HEK293T (cell line): ENCODE data around the gene MCM5.

ENCODE experiments used
- CTCF ChIA-PET: fragments of 350-600 bp; formaldehyde crosslinking; extraction: SDS; loops from one replicate; lab custom pipeline; 2021; ENCODE audit warnings: antibody characterized with exemption, inconsistent platforms; lab: Yijun Ruan, JAX
- POLR2A ChIA-PET: fragments of 350-600 bp; formaldehyde crosslinking; extraction: SDS; loops from one replicate; lab custom pipeline; 2020; ENCODE audit warnings: antibody characterized with exemption, inconsistent platforms; lab: Yijun Ruan, JAX
- DNase-seq: peaks from one replicate; pipeline ENCODE4 v3.0.0; 2012; ENCODE audit warnings: mixed read lengths; ENCODE audit errors: extremely low spot score
- ARNT ChIP-seq: fragments of 450-650 bp; IDR thresholded peaks from 2 replicates; pipeline ENCODE4 v1.6.1; 2017; ENCODE audit warnings: mild to moderate bottlenecking
- BHLHE40 ChIP-seq: fragments of 450-650 bp; IDR thresholded peaks from 2 replicates; pipeline ENCODE4 v1.6.1; 2016; ENCODE audit warnings: mild to moderate bottlenecking, moderate library complexity, borderline replicate concordance
- CTBP1 ChIP-seq: fragments of 450-650 bp; IDR thresholded peaks from 2 replicates; pipeline ENCODE4 v1.6.1; 2016; ENCODE audit warnings: borderline replicate concordance
- ELF4 ChIP-seq: fragments of 450-650 bp; IDR thresholded peaks from 2 replicates; pipeline ENCODE4 v1.6.1; 2017; ENCODE audit warnings: antibody characterized with exemption
- FOXA1 ChIP-seq: fragments of 450-650 bp; IDR thresholded peaks from 2 replicates; pipeline ENCODE4 v1.6.1; 2016; ENCODE audit warnings: mild to moderate bottlenecking
- FOXK2 ChIP-seq: fragments of 450-650 bp; IDR thresholded peaks from 2 replicates; pipeline ENCODE4 v1.6.1; 2016; ENCODE audit warnings: mild to moderate bottlenecking
- FOXM1 ChIP-seq: fragments of 450-650 bp; IDR thresholded peaks from 2 replicates; pipeline ENCODE4 v1.6.1; 2017; ENCODE audit warnings: mild to moderate bottlenecking, borderline replicate concordance
- HDGF ChIP-seq: fragments of 450-650 bp; IDR thresholded peaks from 2 replicates; pipeline ENCODE4 v1.6.1; 2017; ENCODE audit warnings: antibody characterized with exemption, borderline replicate concordance
- L3MBTL2 ChIP-seq: fragments of 450-650 bp; conservative IDR thresholded peaks from 2 replicates; pipeline ENCODE4 v1.6.1; 2016; ENCODE audit warnings: mild to moderate bottlenecking
- LEF1 ChIP-seq: fragments of 450-650 bp; IDR thresholded peaks from 2 replicates; pipeline ENCODE4 v1.6.1; 2017; ENCODE audit warnings: mild to moderate bottlenecking, borderline replicate concordance
- NFRKB ChIP-seq: fragments of 450-650 bp; IDR thresholded peaks from 2 replicates; pipeline ENCODE4 v1.6.1; 2016; ENCODE audit warnings: mild to moderate bottlenecking, moderate library complexity
- SP1 ChIP-seq: fragments of 450-650 bp; IDR thresholded peaks from 2 replicates; pipeline ENCODE4 v1.6.1; 2017
- SUZ12 ChIP-seq: fragments of 450-650 bp; IDR thresholded peaks from 2 replicates; pipeline ENCODE4 v1.6.1; 2016; ENCODE audit warnings: mild to moderate bottlenecking
- TARDBP ChIP-seq: fragments of 450-650 bp; IDR thresholded peaks from 2 replicates; pipeline ENCODE4 v1.6.1; 2016
- ZNF384 ChIP-seq: fragments of 450-650 bp; IDR thresholded peaks from 2 replicates; pipeline ENCODE4 v1.6.1; 2016
- TF ChIP-seq, protein P1 (sequence below): fragments of 450-650 bp; IDR thresholded peaks from 2 replicates; pipeline ENCODE4 v1.6.1; 2016

Gene MCM5

DNA sequence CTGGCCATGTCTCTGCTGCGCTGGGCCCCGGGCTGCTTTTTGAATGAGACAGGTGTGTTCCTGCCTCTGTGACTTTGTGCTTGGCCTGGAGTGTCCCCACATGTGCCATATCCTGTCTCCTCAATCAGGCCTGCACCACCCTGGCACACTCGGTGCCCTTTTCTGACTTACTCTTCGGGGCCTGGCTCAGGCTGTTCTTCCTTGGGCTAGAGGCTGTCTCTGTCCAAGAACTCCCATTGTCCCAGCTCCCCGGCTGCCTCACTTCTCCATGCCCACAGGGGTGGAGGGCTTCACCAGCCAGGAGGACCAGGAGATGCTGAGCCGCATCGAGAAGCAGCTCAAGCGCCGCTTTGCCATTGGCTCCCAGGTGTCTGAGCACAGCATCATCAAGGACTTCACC, 23.0 kb downstream of the MCM5 start:
- POLR2A ChIA-PET = no interaction called here
- TF ChIP-seq HDGF = no peak
- TF ChIP-seq LEF1 = no peak
- no peak for TF ChIP-seq ARNT
- no peak for TF ChIP-seq BHLHE40
- no peak for TF ChIP-seq NFRKB
- no peak for TF ChIP-seq SUZ12
- no peak for TF ChIP-seq FOXK2
- TF ChIP-seq FOXM1 = no peak
- TF ChIP-seq, protein P1, sequence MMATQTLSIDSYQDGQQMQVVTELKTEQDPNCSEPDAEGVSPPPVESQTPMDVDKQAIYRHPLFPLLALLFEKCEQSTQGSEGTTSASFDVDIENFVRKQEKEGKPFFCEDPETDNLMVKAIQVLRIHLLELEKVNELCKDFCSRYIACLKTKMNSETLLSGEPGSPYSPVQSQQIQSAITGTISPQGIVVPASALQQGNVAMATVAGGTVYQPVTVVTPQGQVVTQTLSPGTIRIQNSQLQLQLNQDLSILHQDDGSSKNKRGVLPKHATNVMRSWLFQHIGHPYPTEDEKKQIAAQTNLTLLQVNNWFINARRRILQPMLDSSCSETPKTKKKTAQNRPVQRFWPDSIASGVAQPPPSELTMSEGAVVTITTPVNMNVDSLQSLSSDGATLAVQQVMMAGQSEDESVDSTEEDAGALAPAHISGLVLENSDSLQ = no peak
- no peak for TF ChIP-seq TARDBP
- TF ChIP-seq FOXA1 = no peak
- TF ChIP-seq ZNF384 = no peak
- no peak for TF ChIP-seq CTBP1
- no peak for TF ChIP-seq ELF4
- no peak for TF ChIP-seq L3MBTL2
- CTCF ChIA-PET = no interaction called here
- no peak for DNase-seq

DNA sequence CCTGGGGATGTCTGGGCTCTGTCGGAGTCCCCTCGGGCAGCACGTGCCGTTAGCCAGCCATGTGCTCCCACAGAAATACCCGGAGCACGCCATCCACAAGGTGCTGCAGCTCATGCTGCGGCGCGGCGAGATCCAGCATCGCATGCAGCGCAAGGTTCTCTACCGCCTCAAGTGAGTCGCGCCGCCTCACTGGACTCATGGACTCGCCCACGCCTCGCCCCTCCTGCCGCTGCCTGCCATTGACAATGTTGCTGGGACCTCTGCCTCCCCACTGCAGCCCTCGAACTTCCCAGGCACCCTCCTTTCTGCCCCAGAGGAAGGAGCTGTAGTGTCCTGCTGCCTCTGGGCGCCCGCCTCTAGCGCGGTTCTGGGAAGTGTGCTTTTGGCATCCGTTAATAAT, 24.1 kb downstream of the MCM5 start:
- POLR2A ChIA-PET = no interaction called here
- CTCF ChIA-PET = no interaction called here
- DNase-seq = no peak

DNA sequence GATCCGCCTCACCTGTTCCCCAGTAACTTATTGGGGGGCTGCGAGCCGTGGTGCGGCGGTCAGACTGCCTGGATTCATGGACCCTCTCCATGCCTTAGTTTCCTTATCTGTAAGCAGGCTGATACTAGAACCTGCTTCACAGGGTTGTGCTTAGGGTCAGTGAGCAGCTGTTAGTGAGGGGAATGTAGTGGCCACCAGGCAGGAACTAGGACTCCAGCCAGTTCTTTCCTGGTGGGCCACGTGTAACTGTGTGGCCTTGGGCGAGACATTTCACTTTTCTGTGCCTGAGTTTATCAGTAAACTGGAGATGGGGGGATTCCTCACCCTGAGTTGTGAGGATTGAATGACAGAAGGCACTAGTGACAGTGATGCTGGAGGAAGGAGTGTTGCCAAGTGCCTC, 24.8 kb downstream of the MCM5 start:
- DNase-seq = no peak
- ChIA-PET POLR2A (no interaction called here), CTCF (no interaction called here)
- TF ChIP-seq CTBP1 (no peak), ZNF384 (no peak), SP1 (no peak), FOXK2 (no peak), BHLHE40 (no peak), NFRKB (no peak)

More for the DNA sequence above, 24.1 kb downstream of the MCM5 start:
- no peak for TF ChIP-seq BHLHE40
- no peak for TF ChIP-seq FOXA1
- TF ChIP-seq, protein P1 = no peak
- no peak for TF ChIP-seq NFRKB
- TF ChIP-seq L3MBTL2 = no peak
- no peak for TF ChIP-seq SP1
- TF ChIP-seq TARDBP = no peak
- no peak for TF ChIP-seq ELF4
- TF ChIP-seq LEF1 = no peak
- no peak for TF ChIP-seq HDGF
- TF ChIP-seq SUZ12 = no peak
- no peak for TF ChIP-seq CTBP1
- TF ChIP-seq ARNT = no peak
- TF ChIP-seq FOXK2 = no peak
- no peak for TF ChIP-seq FOXM1
- TF ChIP-seq ZNF384 = no peak

DNA sequence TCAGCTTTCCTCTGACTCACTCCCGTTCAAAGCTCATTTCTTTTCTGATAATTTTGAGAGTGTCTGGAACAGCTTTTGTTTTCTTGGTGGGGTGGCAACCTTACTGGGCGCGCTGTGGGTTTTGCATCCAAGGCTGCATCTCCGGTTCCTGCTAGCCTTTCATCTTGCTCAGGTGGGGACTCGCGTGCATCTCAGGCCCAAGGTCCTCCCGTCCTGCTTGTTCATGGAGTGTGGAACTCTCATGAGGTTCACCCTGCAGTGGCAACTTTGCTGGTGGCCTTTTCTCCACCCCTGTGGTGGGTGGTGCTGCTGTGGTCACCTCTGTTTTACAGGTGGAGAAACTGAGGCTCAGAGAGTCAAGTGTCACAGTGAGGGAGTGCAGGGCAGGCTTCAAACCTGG, 25.6 kb downstream of the MCM5 start:
- CTCF ChIA-PET = no interaction called here
- TF ChIP-seq LEF1 = no peak
- TF ChIP-seq CTBP1 = no peak
- TF ChIP-seq FOXA1 = no peak
- TF ChIP-seq HDGF = no peak
- no peak for TF ChIP-seq SUZ12
- TF ChIP-seq FOXM1 = no peak
- POLR2A ChIA-PET = no interaction called here
- no peak for DNase-seq

DNA sequence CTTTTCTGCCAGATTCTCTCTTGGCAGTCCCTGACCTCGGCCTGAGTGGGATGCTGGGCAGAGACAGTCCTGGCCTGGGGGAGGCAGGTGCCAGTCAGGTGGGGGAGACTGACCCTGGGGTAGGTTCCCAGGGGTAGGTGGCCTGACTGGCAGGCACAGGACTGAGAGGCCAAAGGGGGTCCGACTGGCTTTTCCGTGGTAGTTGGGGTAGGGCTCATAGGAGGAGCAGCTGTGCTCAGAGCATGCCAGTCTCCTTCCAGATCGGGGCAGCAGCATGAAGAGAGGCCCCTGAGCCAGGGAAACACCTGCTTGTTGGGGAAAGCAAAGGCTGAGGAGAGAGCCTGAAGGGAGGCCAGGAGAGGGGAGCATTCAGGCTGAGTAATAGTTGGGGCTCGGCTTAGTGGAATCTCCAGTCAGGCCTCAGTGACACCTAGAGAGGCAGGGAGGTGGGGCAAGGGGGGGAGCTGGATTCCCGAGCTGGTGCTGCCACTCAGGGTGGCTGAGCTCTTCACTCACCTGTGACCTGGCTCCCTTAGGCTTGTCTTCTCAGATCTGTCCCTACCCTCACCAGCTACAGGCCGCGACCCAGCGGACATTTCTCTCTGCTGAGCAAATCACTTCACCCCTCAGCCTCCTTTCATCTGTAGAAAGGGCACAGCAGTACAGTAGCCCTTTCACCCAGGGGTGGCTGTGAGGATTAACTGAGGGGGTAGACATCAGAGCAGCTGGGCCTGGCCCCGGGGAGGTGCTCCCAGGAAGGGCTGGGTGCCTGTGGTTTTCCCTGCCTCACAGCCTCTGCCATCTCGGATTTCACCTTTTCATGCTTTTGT, 26.2 kb downstream of the MCM5 start:
- TF ChIP-seq FOXA1 (no peak), ARNT (no peak), NFRKB (no peak), CTBP1 (no peak), BHLHE40 (no peak), HDGF (no peak), SP1 (no peak), LEF1 (no peak), FOXM1 (no peak), L3MBTL2 (no peak), TARDBP (no peak), SUZ12 (no peak), ZNF384 (no peak), ELF4 (no peak), FOXK2 (no peak)
- TF ChIP-seq, protein P1 = no peak
- ChIA-PET POLR2A (interaction anchor here (1.4 kb wide), 1 partner anchor 75 kb away, joined by 3 read pairs; no protein-coding TSS in a partner anchor), CTCF (no interaction called here)
- DNase-seq = no peak

DNA sequence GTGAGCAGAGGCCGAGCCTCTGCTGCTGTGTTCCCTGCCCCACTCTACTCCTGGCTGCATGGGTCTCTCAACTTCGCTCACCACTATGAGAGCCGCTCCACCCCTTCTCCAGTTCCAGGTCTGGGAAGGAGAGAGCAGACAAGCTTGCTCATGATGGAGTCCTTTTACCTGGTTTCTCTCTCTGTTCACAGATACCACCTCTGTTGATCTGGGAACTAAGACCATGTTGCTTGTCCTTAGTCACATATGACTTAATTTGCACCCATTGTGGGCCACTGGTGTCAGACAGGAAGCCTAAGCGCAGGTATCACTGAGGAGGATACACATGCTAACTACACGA, 26.8 kb downstream of the MCM5 start:
- DNase-seq = no peak
- POLR2A ChIA-PET = interaction anchor here (1.4 kb wide), 1 partner anchor 75 kb away, joined by 3 read pairs; no protein-coding TSS in a partner anchor
- no peak for TF ChIP-seq FOXM1
- no peak for TF ChIP-seq LEF1
- no peak for TF ChIP-seq SUZ12
- no peak for TF ChIP-seq HDGF
- no peak for TF ChIP-seq NFRKB
- TF ChIP-seq SP1 = no peak
- no peak for TF ChIP-seq BHLHE40
- TF ChIP-seq FOXA1 = no peak
- no peak for TF ChIP-seq ELF4
- no peak for TF ChIP-seq ARNT
- TF ChIP-seq TARDBP = no peak
- TF ChIP-seq ZNF384 = no peak
- TF ChIP-seq, protein P1 = no peak
- no peak for TF ChIP-seq FOXK2
- no peak for TF ChIP-seq CTBP1
- no peak for TF ChIP-seq L3MBTL2
- CTCF ChIA-PET = interaction anchor here (0.7 kb wide), 1 partner anchor 508 kb away, joined by 8 read pairs; no protein-coding TSS in a partner anchor
